GM12878 (cell line): ENCODE measurements around the gene PHB1. TPM values are rescaled to one million over a fixed set of nuclear protein-coding genes. Genes with fewer than 3 reads are reported as not detected.
A peak's percentile ranks its signal among the peaks of the same experiment; 100 is the strongest.

ENCODE experiments used
- CREB1 ChIP-seq: IDR thresholded peaks from 2 replicates; pipeline ENCODE4 v1.6.1; 2012; ENCODE audit warnings: low read depth, mild to moderate bottlenecking, inconsistent platforms
- DPF2 ChIP-seq: fragments of 450-650 bp; IDR thresholded peaks from 2 replicates; pipeline ENCODE4 v1.6.1; 2017; ENCODE audit warnings: mild to moderate bottlenecking
- POLR2AphosphoS5 ChIP-seq: IDR thresholded peaks from 2 replicates; pipeline ENCODE4 v1.6.1; 2011; ENCODE audit warnings: mild to moderate bottlenecking, low read length, inconsistent platforms
- RB1 ChIP-seq: fragments of 450-650 bp; formaldehyde crosslinking; IDR thresholded peaks from 2 replicates; pipeline ENCODE4 v1.6.1; 2017; ENCODE audit warnings: mild to moderate bottlenecking, borderline replicate concordance
- RBBP5 ChIP-seq: fragments of 200-600 bp; sonication (generic); conservative IDR thresholded peaks from 2 replicates; pipeline ENCODE4 v1.6.1; 2016
- RUNX3 ChIP-seq: IDR thresholded peaks from 2 replicates; pipeline ENCODE4 v1.6.1; 2012; ENCODE audit warnings: low read length, inconsistent platforms
- YBX1 ChIP-seq: fragments of 450-650 bp; IDR thresholded peaks from 2 replicates; pipeline ENCODE4 v1.6.1; 2016; ENCODE audit warnings: antibody characterized with exemption
- polyA plus RNA-seq, 11 experiments: library from polyadenylated mRNA; depleted of rRNA in 4 of 11; unstranded in 6 of 11; stranded (reverse) in 5 of 11; fragments of >200 nt; fragmentation: Nextera tagmentation in 4 of 11; fragmentation: Illumina TruSeq in 1 of 11; extraction: Ambion mirVana in 4 of 11; extraction: Trizol in 1 of 11; gene quantifications; 1 replicate in 1 of 11; 2 replicates in 10 of 11; pipeline versions ENCODE4 v1.2.1 to v1.2.3, GENCODE V29; 2011 to 2016; ENCODE audit warnings: inconsistent platforms in 2 of 11, missing spikeins in 2 of 11, low read depth in 1 of 11
- total RNA-seq, 4 experiments: library from RNA; depleted of rRNA in 3 of 4; stranded (reverse); fragments of >200 nt in 3 of 4; fragmentation: Illumina TruSeq in 1 of 4; extraction: Trizol in 1 of 4; gene quantifications; 2 replicates each; pipeline versions ENCODE4 v1.2.1 to v1.2.3, GENCODE V29; 2013 to 2021
- TF ChIP-seq, protein P1 (sequence below): fragments of 450-650 bp; IDR thresholded peaks from 2 replicates; pipeline ENCODE4 v1.6.1; 2016; ENCODE audit warnings: mild to moderate bottlenecking, moderate library complexity, borderline replicate concordance
- TF ChIP-seq, protein P2 (sequence below): fragments of 450-650 bp; IDR thresholded peaks from 2 replicates; pipeline ENCODE4 v1.6.1; 2018; ENCODE audit warnings: mild to moderate bottlenecking, low read depth, moderate library complexity; ENCODE audit not compliant: partially characterized antibody
- TF ChIP-seq, protein P3 (sequence below): IDR thresholded peaks from 2 replicates; pipeline ENCODE4 v1.6.1; 2011; ENCODE audit warnings: low read depth, mild to moderate bottlenecking, low read length, moderate library complexity, borderline replicate concordance; ENCODE audit errors: extremely low read depth
- TF ChIP-seq, protein P4 (sequence below): fragments of 450-650 bp; IDR thresholded peaks from 2 replicates; pipeline ENCODE4 v1.6.1; 2018; ENCODE audit warnings: borderline replicate concordance, mild to moderate bottlenecking; ENCODE audit not compliant: partially characterized antibody
- TF ChIP-seq, protein P5 (sequence below): IDR thresholded peaks from 2 replicates; pipeline ENCODE4 v1.6.1; 2012; ENCODE audit warnings: mild to moderate bottlenecking, low read depth, low read length

PHB1 gene
- total and polyA plus RNA-seq, 10 of the 15 experiments (the other 5 are each of a cell fraction or from before 2014, with no cell fraction given): 117 to 466 (median 248) TPM

DNA sequence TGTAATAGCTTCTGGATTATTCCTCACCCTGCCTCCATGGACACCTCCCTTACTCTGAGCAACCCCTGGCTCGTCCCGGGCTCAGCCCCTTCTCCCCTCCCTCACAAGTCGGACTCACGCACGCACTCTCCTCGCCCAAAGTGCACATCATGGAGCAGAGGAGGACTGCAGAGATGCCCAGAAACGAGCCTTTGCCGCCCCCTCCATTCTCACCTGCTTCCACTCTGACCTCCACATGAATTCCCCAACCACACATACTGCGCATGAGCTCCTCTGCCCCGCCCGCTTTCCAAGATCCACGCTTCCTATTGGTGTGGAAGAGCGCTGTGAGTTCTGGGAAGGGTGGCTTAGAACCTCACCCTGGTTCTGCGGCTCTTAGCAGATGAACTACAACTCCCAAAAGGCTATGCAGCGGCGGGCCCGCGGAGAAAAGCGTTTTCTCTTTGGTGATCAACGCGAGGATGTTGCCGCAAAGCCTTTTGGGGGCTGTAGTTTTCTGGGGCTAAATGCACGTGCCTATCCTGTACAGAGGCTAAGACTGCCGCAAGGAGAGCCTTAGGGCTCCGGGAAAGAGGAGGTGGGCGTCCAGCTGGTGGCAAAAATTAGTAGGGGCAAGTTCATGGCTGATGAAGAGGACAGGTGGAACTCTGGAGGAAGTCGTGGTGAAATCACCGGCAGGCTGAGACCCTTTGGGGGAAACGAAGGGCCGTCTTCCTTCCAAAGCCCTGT is at the start of gene PHB1 (continued):
- TF ChIP-seq, protein P1, sequence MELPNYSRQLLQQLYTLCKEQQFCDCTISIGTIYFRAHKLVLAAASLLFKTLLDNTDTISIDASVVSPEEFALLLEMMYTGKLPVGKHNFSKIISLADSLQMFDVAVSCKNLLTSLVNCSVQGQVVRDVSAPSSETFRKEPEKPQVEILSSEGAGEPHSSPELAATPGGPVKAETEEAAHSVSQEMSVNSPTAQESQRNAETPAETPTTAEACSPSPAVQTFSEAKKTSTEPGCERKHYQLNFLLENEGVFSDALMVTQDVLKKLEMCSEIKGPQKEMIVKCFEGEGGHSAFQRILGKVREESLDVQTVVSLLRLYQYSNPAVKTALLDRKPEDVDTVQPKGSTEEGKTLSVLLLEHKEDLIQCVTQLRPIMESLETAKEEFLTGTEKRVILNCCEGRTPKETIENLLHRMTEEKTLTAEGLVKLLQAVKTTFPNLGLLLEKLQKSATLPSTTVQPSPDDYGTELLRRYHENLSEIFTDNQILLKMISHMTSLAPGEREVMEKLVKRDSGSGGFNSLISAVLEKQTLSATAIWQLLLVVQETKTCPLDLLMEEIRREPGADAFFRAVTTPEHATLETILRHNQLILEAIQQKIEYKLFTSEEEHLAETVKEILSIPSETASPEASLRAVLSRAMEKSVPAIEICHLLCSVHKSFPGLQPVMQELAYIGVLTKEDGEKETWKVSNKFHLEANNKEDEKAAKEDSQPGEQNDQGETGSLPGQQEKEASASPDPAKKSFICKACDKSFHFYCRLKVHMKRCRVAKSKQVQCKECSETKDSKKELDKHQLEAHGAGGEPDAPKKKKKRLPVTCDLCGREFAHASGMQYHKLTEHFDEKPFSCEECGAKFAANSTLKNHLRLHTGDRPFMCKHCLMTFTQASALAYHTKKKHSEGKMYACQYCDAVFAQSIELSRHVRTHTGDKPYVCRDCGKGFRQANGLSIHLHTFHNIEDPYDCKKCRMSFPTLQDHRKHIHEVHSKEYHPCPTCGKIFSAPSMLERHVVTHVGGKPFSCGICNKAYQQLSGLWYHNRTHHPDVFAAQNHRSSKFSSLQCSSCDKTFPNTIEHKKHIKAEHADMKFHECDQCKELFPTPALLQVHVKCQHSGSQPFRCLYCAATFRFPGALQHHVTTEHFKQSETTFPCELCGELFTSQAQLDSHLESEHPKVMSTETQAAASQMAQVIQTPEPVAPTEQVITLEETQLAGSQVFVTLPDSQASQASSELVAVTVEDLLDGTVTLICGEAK: peak; percentile 81; the same call in 1 of the 2 replicates
- TF ChIP-seq DPF2 (no peak), POLR2AphosphoS5 (peak; percentile 80), YBX1 (no peak), RB1 (0 out of 2 replicates have a peak, but pooled peaks have one; percentile 32), CREB1 (peak; percentile 92), RUNX3 (peak; percentile 79), RBBP5 (no peak)
- TF ChIP-seq, protein P2, sequence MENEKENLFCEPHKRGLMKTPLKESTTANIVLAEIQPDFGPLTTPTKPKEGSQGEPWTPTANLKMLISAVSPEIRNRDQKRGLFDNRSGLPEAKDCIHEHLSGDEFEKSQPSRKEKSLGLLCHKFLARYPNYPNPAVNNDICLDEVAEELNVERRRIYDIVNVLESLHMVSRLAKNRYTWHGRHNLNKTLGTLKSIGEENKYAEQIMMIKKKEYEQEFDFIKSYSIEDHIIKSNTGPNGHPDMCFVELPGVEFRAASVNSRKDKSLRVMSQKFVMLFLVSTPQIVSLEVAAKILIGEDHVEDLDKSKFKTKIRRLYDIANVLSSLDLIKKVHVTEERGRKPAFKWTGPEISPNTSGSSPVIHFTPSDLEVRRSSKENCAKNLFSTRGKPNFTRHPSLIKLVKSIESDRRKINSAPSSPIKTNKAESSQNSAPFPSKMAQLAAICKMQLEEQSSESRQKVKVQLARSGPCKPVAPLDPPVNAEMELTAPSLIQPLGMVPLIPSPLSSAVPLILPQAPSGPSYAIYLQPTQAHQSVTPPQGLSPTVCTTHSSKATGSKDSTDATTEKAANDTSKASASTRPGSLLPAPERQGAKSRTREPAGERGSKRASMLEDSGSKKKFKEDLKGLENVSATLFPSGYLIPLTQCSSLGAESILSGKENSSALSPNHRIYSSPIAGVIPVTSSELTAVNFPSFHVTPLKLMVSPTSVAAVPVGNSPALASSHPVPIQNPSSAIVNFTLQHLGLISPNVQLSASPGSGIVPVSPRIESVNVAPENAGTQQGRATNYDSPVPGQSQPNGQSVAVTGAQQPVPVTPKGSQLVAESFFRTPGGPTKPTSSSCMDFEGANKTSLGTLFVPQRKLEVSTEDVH: no peak
- TF ChIP-seq, protein P3, sequence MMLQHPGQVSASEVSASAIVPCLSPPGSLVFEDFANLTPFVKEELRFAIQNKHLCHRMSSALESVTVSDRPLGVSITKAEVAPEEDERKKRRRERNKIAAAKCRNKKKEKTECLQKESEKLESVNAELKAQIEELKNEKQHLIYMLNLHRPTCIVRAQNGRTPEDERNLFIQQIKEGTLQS: peak; percentile 43; the same call in 1 of the 2 replicates
- TF ChIP-seq, protein P4, sequence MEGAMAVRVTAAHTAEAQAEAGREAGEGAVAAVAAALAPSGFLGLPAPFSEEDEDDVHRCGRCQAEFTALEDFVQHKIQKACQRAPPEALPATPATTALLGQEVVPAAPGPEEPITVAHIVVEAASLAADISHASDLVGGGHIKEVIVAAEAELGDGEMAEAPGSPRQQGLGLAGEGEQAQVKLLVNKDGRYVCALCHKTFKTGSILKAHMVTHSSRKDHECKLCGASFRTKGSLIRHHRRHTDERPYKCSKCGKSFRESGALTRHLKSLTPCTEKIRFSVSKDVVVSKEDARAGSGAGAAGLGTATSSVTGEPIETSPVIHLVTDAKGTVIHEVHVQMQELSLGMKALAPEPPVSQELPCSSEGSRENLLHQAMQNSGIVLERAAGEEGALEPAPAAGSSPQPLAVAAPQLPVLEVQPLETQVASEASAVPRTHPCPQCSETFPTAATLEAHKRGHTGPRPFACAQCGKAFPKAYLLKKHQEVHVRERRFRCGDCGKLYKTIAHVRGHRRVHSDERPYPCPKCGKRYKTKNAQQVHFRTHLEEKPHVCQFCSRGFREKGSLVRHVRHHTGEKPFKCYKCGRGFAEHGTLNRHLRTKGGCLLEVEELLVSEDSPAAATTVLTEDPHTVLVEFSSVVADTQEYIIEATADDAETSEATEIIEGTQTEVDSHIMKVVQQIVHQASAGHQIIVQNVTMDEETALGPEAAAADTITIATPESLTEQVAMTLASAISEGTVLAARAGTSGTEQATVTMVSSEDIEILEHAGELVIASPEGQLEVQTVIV: peak; percentile 21
- TF ChIP-seq, protein P5, sequence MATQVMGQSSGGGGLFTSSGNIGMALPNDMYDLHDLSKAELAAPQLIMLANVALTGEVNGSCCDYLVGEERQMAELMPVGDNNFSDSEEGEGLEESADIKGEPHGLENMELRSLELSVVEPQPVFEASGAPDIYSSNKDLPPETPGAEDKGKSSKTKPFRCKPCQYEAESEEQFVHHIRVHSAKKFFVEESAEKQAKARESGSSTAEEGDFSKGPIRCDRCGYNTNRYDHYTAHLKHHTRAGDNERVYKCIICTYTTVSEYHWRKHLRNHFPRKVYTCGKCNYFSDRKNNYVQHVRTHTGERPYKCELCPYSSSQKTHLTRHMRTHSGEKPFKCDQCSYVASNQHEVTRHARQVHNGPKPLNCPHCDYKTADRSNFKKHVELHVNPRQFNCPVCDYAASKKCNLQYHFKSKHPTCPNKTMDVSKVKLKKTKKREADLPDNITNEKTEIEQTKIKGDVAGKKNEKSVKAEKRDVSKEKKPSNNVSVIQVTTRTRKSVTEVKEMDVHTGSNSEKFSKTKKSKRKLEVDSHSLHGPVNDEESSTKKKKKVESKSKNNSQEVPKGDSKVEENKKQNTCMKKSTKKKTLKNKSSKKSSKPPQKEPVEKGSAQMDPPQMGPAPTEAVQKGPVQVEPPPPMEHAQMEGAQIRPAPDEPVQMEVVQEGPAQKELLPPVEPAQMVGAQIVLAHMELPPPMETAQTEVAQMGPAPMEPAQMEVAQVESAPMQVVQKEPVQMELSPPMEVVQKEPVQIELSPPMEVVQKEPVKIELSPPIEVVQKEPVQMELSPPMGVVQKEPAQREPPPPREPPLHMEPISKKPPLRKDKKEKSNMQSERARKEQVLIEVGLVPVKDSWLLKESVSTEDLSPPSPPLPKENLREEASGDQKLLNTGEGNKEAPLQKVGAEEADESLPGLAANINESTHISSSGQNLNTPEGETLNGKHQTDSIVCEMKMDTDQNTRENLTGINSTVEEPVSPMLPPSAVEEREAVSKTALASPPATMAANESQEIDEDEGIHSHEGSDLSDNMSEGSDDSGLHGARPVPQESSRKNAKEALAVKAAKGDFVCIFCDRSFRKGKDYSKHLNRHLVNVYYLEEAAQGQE: no peak
